ENCODE measurements around the gene D2HGDH.
"Not testable (repeated sequence)": the region's sequence is repeated elsewhere in the genome, so short reads cannot be mapped to it uniquely, and the experiment has no call there.

D2HGDH gene

DNA sequence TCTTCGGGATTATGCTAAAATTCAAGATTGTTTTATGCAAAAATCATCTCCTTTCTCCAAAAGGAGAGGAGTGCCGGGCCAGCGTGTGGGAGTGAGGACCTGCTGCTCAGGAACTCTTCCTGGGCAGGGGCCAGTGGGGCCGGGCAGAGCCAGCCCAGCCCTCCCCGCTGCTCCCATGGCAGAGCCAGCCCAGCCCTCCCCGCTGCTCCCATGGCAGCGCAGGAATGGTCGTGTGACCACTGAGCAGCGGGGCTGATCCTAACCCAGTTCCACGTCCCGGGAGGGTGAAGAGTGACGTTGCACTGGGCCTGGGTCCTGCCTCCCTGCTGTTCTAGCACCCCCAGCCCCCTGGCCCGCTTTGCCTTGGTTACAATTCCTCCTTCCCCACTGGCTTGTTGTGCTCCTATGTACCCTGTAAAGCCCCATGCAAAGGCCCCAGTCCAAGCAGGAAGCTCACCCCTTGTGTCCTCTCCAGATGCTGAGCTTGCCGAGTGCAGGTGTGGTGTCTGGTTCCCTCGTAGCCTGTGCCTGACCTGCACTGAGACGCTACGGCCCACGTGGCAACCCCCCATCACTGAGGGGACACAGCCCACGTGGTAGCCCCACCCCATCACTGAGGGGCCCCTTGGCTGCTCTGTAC lies 63.1 kb downstream of the D2HGDH start:
- Histone ChIP-seq H3K27ac (no peak overlapping the region), H3K4me3 (ENCODE audit: low read depth, low read length) (no peak overlapping the region), H3K36me3 (replicated peaks) (no peaks in the 10 kb centered on the region), H3K27me3 (replicated peaks) (no peaks in the 10 kb centered on the region)
- in situ Hi-C loops (cut with HindIII; ENCODE audit: low pct_ligation_motif_present, low sequenced_read_pairs), result no loop called here
- no peak for DNase-seq
- TF ChIP-seq, protein P1, sequence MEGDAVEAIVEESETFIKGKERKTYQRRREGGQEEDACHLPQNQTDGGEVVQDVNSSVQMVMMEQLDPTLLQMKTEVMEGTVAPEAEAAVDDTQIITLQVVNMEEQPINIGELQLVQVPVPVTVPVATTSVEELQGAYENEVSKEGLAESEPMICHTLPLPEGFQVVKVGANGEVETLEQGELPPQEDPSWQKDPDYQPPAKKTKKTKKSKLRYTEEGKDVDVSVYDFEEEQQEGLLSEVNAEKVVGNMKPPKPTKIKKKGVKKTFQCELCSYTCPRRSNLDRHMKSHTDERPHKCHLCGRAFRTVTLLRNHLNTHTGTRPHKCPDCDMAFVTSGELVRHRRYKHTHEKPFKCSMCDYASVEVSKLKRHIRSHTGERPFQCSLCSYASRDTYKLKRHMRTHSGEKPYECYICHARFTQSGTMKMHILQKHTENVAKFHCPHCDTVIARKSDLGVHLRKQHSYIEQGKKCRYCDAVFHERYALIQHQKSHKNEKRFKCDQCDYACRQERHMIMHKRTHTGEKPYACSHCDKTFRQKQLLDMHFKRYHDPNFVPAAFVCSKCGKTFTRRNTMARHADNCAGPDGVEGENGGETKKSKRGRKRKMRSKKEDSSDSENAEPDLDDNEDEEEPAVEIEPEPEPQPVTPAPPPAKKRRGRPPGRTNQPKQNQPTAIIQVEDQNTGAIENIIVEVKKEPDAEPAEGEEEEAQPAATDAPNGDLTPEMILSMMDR (IDR thresholded peaks at IDR 0.05; ENCODE audit: low read depth, low read length, missing control alignments), result no peak

DNA sequence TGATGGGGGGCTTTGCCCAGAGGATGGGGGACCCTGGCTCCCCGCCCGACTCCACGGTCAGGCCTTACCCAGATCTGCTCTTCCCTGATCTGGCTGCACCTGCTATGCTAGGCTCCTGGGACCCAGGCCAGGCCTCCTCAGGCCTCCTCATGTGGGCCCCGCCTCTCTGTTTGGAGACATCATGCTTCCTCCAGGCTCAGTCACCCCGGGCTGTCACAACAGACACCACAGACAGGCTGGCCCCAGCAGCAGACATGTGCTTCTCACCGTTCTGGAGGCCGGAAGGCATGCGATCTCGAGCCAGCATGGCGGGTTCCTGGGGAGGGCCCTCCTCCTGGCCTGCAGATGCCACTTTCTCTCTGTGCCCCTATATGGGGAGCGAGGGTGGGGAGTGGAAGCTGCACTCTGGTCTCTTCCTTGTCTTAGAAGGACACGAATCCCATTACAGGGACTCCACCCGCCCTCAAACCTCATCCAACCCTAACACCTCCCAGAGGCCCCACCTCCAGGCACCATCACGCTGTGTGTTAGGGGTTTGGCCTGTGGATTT lies 63.7 kb downstream of the D2HGDH start:
- in situ Hi-C loops (cut with HindIII; ENCODE audit: low pct_ligation_motif_present, low sequenced_read_pairs), result no loop called here
- DNase-seq, result no peak
- no peaks in the 10 kb centered on the region for H3K27me3 ChIP-seq (replicated peaks)

DNA sequence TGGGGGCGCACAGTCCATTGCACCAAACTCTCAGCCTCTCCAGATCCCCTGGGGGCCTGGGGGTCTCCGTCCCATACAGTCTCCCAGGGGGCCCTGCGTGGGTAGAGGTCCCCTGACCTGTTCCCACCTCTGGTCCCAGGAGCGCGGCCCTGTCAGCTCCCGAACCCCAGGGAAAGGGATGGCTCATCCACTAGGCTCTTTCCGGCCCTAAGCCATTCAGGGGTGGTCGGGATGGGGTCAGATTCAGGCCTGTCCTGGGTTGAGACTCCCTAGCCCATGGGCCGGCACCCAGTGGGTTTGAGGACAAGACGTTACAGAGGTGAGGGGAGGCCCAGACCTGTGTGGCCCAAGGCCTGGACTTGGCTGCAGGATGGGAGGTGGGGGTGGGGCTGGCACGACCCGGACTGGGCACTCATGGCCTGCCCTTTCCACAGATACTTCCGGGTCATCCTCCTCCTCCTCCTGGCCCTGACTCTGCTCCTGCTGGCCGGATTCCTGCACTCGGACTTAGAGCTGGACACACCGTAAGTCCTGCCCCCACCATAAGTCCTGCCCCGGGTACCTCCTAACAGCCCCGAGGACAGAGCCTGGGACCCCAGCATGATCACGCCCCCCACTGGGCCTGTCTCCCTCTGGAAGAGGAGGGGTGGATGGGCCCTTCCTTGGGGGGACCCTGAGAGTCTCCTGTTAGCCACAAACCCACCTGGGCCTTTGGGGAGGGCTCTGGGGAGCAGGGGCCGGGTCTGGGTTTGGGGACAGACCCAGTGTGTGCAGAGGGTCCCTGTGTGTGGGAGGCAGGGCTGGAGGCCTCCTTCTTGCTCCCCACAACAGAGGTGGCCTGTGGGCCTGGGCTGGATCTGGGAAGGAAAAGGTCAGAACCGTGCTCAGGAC lies 64.4 kb downstream of the D2HGDH start:
- no peaks in the 10 kb centered on the region for H3K36me3 ChIP-seq (replicated peaks)
- TF ChIP-seq, protein P1 (IDR thresholded peaks at IDR 0.05; ENCODE audit: low read depth, low read length, missing control alignments), result no peak
- no peak overlapping the region for H3K27ac ChIP-seq
- in situ Hi-C loops (cut with HindIII; ENCODE audit: low pct_ligation_motif_present, low sequenced_read_pairs), result no loop called here
- no peaks in the 10 kb centered on the region for H3K27me3 ChIP-seq (replicated peaks)
- H3K4me3 ChIP-seq (ENCODE audit: low read depth, low read length), result no peak overlapping the region
- DNase-seq, result no peak

More for the DNA sequence above, 63.7 kb downstream of the D2HGDH start:
- no peak overlapping the region for H3K27ac ChIP-seq
- H3K4me3 ChIP-seq (ENCODE audit: low read depth, low read length), result no peak overlapping the region
- no peaks in the 10 kb centered on the region for H3K36me3 ChIP-seq (replicated peaks)
- TF ChIP-seq, protein P1 (IDR thresholded peaks at IDR 0.05; ENCODE audit: low read depth, low read length, missing control alignments), result no peak

DNA sequence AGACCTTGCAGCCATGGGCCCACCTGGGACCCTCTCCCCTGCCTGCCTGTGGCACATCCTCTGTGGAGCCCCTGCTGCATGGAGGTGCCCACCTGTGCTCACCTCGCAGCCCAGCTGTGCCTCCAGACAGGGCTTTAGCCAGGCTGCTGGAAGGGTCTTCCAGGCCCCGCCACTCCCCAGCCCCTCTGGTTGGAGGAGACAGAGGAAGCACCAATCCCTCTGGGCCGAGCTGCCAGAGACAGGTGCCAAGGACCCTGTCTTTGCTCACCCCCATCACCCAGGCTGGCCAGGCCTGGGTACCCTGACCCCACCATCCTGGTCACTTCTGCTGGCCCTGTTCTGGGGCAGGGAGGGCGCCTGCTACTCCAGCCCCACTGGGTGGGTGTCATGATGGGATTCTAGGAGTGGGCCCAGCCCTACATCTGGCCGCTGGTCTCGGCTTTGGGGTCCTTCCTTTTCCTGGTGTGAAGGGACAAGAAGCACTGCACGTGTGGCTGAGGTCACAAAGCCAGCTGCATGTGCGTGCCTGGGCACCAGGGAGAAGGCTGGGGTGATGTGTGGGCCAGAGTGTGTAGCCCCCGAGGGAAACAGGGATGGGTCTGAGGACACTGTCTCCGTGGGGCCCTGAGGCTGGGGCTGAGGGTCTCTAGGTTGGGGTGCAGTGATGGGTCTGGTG lies 65.2 kb downstream of the D2HGDH start:
- H3K27me3 ChIP-seq (replicated peaks), result no peaks in the 10 kb centered on the region
- no peaks in the 10 kb centered on the region for H3K36me3 ChIP-seq (replicated peaks)
- DNase-seq, result no peak
- no peak overlapping the region for H3K27ac ChIP-seq
- TF ChIP-seq, protein P1 (IDR thresholded peaks at IDR 0.05; ENCODE audit: low read depth, low read length, missing control alignments), result no peak
- in situ Hi-C loops (cut with HindIII; ENCODE audit: low pct_ligation_motif_present, low sequenced_read_pairs), result no loop called here
- no peak overlapping the region for H3K4me3 ChIP-seq (ENCODE audit: low read depth, low read length)

DNA sequence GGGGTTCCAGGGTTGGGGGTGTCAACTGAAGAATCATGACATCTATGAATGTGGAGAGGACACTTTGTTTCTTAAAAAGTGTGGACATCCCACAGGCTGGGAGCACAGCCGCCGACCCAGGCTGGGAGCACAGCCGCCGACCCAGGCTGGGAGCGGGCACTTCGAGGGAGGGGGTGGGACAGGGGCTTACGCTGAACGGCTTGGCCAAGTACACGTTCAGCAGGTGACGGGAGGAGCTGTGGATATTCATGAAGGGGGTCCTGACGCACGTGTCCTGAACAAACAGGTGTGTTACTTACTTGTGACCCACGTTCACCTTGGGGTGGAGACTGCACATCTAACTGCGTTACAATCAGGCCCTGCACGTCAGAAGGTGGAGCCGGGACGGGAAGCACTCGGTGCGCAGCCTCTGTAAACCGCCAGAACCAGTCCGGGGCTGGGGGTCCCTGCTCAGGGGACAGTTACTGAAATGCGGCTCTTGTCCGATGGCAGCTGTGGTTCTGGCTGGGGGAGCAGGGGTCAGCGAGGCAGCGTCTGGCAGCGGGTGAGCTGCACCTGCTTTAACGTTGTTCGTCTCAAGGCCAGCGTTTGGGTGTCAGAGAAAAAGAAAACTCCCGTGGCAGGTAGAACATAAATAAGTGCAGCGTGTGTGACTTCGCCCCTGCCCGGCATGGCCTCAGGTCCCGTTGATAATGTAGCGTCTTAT lies 65.9 kb downstream of the D2HGDH start:
- DNase-seq; H3K27me3 ChIP-seq (replicated peaks); H3K36me3 ChIP-seq (replicated peaks); H3K4me3 ChIP-seq (ENCODE audit: low read depth, low read length); in situ Hi-C loops (cut with HindIII; ENCODE audit: low pct_ligation_motif_present, low sequenced_read_pairs); H3K27ac ChIP-seq: not testable (repeated sequence)

All from brain microvascular endothelial cell (primary cell).